Effector CD4-positive, alpha-beta T cell (primary cell): Measurements from ENCODE around the gene PTPRD.

Source experiments
- DNase-seq: peaks from one replicate; pipeline ENCODE4 v3.0.0-alpha.2; 2020

The PTPRD gene

GRCh38 chr9:9730174-9730573, 882.6 kb downstream of the PTPRD start:
- no peak for DNase-seq

- DNase-seq: no peak
Measured at GRCh38 chr9:9729082-9729481, 883.7 kb downstream of the PTPRD start.

GRCh38 chr9:9719373-9720112, 893.3 kb downstream of the PTPRD start:
- no peak for DNase-seq

GRCh38 chr9:9718691-9719090, 894.1 kb downstream of the PTPRD start:
- DNase-seq: no peak

GRCh38 chr9:9679433-9679832, 933.4 kb downstream of the PTPRD start:
- no peak for DNase-seq

GRCh38 chr9:9674461-9674860, 938.3 kb downstream of the PTPRD start:
- DNase-seq: no peak

GRCh38 chr9:9670454-9670853, 942.3 kb downstream of the PTPRD start:
- DNase-seq: no peak

GRCh38 chr9:9645006-9645405, 967.8 kb downstream of the PTPRD start:
- no peak for DNase-seq

- no peak for DNase-seq
Measured at GRCh38 chr9:9631284-9631683, 981.5 kb downstream of the PTPRD start.

GRCh38 chr9:9625248-9625647, 987.6 kb downstream of the PTPRD start:
- no peak for DNase-seq

GRCh38 chr9:9623506-9623905, 989.3 kb downstream of the PTPRD start:
- DNase-seq: no peak

- no peak for DNase-seq
Measured at GRCh38 chr9:9621355-9621940, 991.4 kb downstream of the PTPRD start.

- DNase-seq: no peak
Measured at GRCh38 chr9:9620736-9621135, 992.1 kb downstream of the PTPRD start.

- DNase-seq: no peak
Measured at GRCh38 chr9:9615086-9615485, 997.7 kb downstream of the PTPRD start.

- no peak for DNase-seq
Measured at GRCh38 chr9:9614607-9615006, 998.2 kb downstream of the PTPRD start.

GRCh38 chr9:9612755-9613154, 1000.0 kb downstream of the PTPRD start:
- no peak for DNase-seq

- no peak for DNase-seq
Measured at GRCh38 chr9:9612270-9612669, 1000.5 kb downstream of the PTPRD start.

- DNase-seq: no peak
Measured at GRCh38 chr9:9605681-9606080, 1007.1 kb downstream of the PTPRD start.

- DNase-seq: no peak
Measured at GRCh38 chr9:9603345-9603744, 1009.5 kb downstream of the PTPRD start.

GRCh38 chr9:9598723-9599122, 1014.1 kb downstream of the PTPRD start:
- no peak for DNase-seq

GRCh38 chr9:9592104-9592503, 1020.7 kb downstream of the PTPRD start:
- no peak for DNase-seq

- DNase-seq: no peak
Measured at GRCh38 chr9:9585920-9586319, 1026.9 kb downstream of the PTPRD start.

GRCh38 chr9:9574080-9574479, 1038.7 kb downstream of the PTPRD start:
- DNase-seq: no peak

GRCh38 chr9:9565700-9566099, 1047.1 kb downstream of the PTPRD start:
- DNase-seq: no peak

- DNase-seq: no peak
Measured at GRCh38 chr9:9563817-9564216, 1049.0 kb downstream of the PTPRD start.
